NCI-H187 treated with DMSO at 0.1 percent for 48 hours (cell line): ENCODE results near the gene CDADC1.
A peak's percentile ranks its signal among the peaks of the same experiment; 100 is the strongest.

Experiments used
- DNase-seq: peaks from one replicate; lab custom pipeline; 2025; lab: John Stamatoyannopoulos, UW

CDADC1 gene

GRCh38 chr13:49247643-49248621, at the start of gene CDADC1:
TSS of gene CDADC1 (plus strand) at chr13:49247925. CDS start at chr13:49248038, 113 bp downstream.
- peak; percentile 66 for DNase-seq

DNA sequence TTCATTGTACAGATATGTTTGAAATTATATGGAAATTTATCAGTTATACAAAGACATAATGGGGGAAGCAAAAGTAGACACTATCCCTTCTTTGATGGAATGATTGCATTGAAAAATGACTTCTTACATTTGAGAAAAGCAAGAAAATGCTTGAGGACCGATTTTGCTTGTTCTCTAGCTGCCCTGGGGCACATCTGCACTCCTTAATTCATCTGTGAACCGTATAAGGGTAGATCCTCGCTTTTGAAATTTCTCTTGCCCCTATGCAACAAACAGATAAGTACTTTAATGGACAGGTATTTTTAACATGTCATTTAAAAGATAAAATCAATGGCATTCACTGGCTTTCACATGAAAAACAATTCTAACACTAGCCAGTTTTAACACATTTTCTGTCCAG, 41.1 kb upstream of the CDADC1 start:
- DNase-seq: no peak

GRCh38 chr13:49208619-49209018, 39.1 kb upstream of the CDADC1 start:
- DNase-seq: no peak

- no peak for DNase-seq
These were observed 37.6 kb upstream of the CDADC1 start for GRCh38 chr13:49210114-49210513.

- no peak for DNase-seq
These were observed 37.1 kb upstream of the CDADC1 start for GRCh38 chr13:49210669-49211068.

DNA sequence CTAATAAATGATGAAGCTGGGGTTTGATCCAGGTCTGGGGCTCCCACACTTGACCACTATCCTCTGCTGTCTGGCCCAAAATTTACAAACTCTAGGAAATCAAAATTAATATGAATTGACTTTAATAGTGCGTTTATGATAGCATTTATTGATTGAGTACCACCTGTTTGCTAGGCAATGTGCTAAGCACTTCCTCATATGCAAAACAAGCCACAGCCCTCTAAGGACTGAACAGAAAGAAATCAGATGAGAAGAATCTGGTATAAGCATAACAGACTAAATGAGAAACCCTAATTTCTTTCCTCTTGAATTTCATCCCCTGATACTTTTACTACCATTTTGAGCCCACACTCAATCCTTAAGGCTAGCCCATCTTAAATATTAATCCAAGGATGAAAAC, 34.2 kb upstream of the CDADC1 start:
- no peak for DNase-seq

DNA sequence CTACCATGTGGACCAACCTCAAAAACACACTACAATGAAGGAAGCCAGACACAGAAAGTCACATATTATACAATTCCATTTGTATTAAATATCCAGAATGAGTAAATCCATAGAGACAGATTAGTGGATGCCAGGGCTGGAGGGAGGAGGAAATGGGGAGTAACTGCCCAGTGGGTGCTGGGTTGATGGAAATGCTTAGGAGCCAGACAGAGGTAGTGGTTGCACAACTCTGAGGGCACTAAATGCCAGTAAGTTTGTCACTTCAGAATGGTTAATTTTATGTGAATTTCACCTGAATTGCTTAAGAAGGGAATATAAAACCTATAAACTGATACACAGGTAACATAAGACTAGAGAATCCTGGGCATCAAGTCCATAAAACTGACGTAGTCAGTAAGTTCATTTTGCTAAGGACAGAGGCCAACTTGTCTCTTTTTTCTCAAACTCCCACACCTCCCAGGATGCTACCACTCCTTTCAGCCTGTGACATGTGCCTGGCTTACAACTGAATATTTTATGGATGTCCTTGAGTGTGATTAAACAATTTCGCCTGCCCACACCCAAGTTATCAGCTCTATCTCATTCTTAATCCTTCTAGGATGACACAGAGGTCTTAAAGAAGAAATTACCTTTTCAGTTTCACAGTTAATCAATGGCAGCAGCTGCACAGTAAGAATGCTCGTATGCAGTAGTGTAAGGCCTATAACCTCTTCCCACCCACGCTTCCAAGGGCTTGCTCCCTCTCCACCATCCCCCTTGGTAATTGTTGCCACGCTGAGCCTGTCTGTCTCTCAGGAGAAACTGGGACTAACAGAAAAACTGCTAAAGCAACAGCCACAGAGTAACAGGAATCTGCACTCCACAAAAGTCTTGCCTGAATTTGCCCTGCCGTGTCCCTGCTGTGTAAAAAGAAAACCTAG, 33.5 kb upstream of the CDADC1 start:
- DNase-seq: no peak

GRCh38 chr13:49214917-49215376, 32.8 kb upstream of the CDADC1 start:
- DNase-seq: no peak

- no peak for DNase-seq
These were observed 31.4 kb upstream of the CDADC1 start for GRCh38 chr13:49216334-49216733.

DNA sequence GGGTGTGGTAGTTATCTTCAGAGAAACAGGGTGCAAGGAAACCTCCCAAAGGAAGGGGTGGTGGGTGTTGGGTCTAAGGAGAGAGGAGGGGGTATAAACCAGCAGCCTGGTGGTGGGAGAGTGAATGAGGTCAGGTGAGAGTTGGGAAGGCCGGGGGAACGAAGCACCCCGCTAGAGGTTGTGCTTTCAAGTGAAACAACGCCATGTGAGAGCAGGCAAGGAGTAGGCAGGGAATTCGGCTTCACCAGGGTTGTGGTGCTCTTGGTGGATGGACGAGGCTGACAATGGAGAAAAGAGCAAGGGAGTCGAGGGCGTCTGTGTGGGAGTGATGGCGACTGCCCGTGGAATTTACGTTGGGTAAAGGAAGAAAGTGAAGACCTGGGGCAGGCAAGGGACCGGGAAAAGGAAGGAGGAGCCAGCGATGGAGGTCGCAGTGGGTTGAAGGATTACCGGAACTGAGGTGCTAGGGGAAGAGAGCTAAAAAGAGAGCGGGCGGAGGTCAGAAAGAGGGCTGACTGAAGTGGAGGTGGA, 29.7 kb upstream of the CDADC1 start:
- no peak for DNase-seq

GRCh38 chr13:49218493-49219051, 29.2 kb upstream of the CDADC1 start:
- DNase-seq: no peak

DNA sequence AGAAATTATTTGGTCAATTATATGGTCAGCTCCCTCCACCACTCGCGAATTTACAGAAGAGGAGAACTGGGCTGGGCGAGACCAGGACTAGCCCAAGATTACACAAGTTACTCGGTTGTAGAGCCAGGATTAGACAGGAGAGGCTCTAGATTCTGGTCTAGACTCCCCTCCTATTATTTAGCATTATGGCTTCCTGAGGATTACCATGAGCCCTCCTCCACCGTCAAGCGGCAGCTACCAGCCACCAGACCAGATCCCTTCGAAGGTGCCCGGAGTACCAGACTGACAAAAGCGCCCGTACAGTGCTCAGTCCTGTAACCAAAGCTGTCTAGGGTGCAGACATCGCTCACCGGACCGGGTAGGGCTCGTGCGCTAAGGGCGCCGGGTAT, 28.1 kb upstream of the CDADC1 start:
- no peak for DNase-seq

GRCh38 chr13:49220036-49220855, 27.5 kb upstream of the CDADC1 start, which contains the start of gene MLNR:
TSS of gene MLNR (plus strand) at chr13:49220338. CDS start at chr13:49220338, 0 bp downstream.
- no peak for DNase-seq

DNA sequence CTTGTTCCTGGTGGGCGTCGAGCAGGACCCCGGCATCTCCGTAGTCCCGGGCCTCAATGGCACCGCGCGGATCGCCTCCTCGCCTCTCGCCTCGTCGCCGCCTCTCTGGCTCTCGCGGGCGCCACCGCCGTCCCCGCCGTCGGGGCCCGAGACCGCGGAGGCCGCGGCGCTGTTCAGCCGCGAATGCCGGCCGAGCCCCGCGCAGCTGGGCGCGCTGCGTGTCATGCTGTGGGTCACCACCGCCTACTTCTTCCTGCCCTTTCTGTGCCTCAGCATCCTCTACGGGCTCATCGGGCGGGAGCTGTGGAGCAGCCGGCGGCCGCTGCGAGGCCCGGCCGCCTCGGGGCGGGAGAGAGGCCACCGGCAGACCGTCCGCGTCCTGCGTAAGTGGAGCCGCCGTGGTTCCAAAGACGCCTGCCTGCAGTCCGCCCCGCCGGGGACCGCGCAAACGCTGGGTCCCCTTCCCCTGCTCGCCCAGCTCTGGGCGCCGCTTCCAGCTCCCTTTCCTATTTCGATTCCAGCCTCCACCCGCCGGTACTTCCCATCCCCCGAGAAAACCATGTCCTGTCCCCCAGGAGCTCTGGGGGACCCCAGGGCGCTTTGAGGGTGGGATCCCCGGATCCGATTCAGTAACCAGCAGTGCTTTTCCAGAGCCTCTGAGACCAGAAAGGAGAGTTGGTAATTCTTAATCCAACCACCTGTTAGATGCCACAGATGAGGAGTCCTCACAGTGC, 26.7 kb upstream of the CDADC1 start:
- no peak for DNase-seq

- DNase-seq: no peak
These were observed 26.1 kb upstream of the CDADC1 start for GRCh38 chr13:49221590-49221965.

GRCh38 chr13:49225223-49226042, 22.3 kb upstream of the CDADC1 start:
- DNase-seq: no peak

- DNase-seq: no peak
These were observed 21.1 kb upstream of the CDADC1 start for GRCh38 chr13:49226613-49227012.

DNA sequence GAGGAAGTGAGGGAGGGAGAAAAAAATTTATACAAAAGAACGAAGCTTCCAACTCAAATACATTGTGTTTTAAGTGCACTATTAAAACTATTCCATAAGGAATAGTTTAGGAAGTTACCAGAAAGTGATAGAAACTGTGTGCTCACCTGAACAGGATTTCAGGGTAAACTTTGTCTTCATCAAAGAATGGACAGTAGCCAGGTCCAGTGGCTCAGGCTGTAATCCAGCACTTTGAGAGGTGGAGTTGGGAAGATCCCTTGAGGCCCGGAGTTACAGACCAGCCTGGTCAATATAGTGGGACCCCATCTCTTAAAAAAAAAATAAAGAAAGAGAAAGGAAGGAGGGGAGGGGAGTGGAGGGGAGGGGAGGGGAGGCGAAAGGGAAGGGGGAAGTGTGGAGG, 13.0 kb upstream of the CDADC1 start:
- no peak for DNase-seq

GRCh38 chr13:49235856-49236431, 11.8 kb upstream of the CDADC1 start:
- DNase-seq: no peak
